Measurements from ENCODE around the gene RFTN1.
"Not testable (repeated sequence)": the region's sequence is repeated elsewhere in the genome, so short reads cannot be mapped to it uniquely, and the experiment has no call there.

Gene RFTN1

GRCh38 chr3:16332904-16333426 lies 180.5 kb downstream of the RFTN1 start:
- DNase-seq (ENCODE audit: low read depth in 2 of 2, low spot score in 1 of 2): no peak

GRCh38 chr3:16331319-16331883 lies 182.1 kb downstream of the RFTN1 start:
- no peak for DNase-seq (ENCODE audit: low read depth in 2 of 2, low spot score in 1 of 2)

GRCh38 chr3:16330351-16330750 lies 183.1 kb downstream of the RFTN1 start:
- no peak for DNase-seq (ENCODE audit: low read depth in 2 of 2, low spot score in 1 of 2)

DNA sequence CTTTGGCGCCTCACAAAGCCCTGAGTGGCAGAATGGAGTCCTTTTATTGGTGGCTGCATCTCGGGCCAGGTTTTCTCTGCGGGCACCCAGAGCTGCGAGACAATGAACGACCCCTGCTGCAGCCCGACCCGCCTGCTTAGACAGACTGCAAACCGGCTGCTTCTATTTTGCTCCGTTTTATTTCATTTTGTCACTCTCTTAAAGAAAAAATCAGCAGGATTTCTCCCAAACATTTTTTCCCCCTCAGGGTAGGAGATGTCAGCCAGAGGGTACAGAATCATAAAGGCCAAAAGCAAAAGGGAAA lies 183.7 kb downstream of the RFTN1 start:
- DNase-seq (ENCODE audit: low read depth in 2 of 2, low spot score in 1 of 2): no peak

DNA sequence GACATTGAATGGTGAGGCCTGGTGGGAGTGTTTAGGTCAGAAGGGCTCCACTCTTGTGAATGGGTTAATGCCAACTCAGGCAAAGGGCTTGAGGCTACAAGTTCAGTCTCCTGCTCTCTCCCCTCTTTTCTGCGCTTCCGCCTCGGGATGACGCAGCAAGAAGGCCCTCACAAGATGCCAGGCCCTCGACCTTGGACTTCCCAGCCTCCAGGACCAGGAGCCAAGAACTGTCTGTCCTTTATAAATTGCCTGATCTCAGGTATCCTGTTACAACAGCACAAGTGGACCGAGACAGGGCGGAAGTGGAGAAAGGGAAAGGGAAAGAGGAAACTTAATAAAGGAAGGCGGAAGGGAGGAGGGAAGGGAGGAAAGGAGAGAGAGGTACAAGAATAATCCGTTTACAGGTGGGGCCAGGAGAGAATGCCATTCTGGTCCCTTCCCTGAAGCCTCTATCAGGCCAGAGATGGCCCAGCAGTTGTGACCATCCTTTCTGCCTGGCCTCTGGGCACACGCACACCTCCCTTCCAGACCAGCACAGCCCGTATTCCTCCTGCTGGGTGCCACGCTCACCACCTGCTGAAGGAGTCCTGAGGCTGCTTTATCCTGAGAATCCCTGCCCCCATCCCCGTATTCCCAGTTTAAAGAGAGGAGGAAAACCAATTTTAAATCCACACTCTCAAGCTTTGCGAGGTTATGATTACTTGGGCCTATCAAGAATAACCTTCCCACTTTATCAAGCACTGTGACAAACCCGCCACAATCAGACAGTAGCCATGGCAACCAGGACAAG lies 184.3 kb downstream of the RFTN1 start:
- DNase-seq (ENCODE audit: low read depth in 2 of 2, low spot score in 1 of 2): no peak

GRCh38 chr3:16328124-16328523 lies 185.4 kb downstream of the RFTN1 start:
- DNase-seq (ENCODE audit: low read depth in 2 of 2, low spot score in 1 of 2): no peak

DNA sequence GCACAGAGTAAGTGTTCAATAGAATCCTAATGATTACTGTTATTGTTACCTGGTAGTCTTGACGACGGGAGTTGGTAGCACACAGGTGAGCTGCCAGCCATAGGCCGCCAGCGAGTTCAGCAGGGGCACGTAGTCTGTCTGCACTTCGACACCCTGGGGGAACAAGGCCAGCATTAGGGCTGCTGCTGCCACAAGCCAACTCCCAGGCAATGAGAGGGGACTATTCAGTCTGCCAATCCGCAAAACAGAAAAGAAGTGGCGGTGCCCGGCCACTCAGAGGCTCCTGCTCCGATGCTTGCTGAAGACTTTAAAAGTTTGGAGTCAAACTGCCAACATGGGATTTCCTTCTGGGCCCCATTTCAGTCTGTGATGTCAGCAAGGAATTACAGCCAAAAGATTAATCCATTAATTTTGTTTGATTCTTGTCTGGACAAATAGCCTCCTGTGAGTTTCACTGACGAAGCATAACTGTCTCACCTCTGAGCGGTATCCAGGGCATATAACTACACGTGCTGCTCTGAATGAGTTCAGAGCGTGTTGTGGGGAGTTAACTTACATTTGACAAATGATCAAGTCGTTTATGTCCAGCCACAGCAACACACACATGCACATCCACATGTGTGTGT lies 186.7 kb downstream of the RFTN1 start:
- no peak for DNase-seq (ENCODE audit: low read depth in 2 of 2, low spot score in 1 of 2)

- no peak for DNase-seq (ENCODE audit: low read depth in 2 of 2, low spot score in 1 of 2)
These were observed 187.6 kb downstream of the RFTN1 start for GRCh38 chr3:16325850-16326249.

DNA sequence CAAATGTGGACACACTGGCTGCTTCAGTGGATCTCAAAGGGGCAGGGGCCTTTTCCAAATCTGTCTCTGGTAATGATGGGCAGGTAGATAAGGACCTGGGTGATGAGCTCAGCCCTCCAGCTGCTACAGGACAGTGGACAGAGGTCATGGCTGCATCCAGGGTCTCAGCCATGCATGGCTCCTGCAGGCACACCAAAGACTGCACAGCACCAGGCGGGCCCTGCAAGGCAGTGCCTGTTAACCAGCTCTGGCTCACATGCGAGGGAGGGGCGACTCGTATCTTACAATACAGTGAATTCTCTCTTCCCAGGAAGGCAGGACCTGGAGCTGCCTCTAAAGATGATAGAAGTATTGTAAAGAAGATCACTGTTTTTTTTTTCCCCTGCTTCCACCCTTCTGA lies 189.8 kb downstream of the RFTN1 start:
- no peak for DNase-seq (ENCODE audit: low read depth in 2 of 2, low spot score in 1 of 2)

GRCh38 chr3:16322189-16322588 lies 191.3 kb downstream of the RFTN1 start:
- DNase-seq (ENCODE audit: low read depth in 2 of 2, low spot score in 1 of 2): no peak

- no peak for DNase-seq (ENCODE audit: low read depth in 2 of 2, low spot score in 1 of 2)
These were observed 192.8 kb downstream of the RFTN1 start for GRCh38 chr3:16320711-16321110.

GRCh38 chr3:16319723-16320122 lies 193.8 kb downstream of the RFTN1 start:
- no peak for DNase-seq (ENCODE audit: low read depth in 2 of 2, low spot score in 1 of 2)

DNA sequence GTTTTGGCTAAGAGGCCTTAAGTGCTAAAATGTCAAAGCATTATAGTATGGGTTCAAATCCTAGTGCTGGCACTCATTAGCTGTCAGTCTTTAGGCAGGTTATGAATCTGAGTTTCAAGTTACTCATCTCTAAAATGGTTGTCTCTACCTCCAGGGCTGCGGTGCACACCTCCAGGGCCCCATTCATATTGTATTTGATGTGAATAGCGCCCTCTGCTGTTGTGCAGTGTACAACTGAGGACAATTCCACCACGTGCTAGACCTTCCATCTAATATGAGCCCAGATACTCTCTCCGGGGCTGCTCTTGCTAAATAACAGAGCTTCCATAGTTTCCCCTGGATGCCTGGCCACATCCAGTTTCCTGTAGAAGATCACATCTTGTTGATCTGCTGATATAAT lies 194.2 kb downstream of the RFTN1 start:
- DNase-seq (ENCODE audit: low read depth in 2 of 2, low spot score in 1 of 2): peak; percentile 70 to 76

DNA sequence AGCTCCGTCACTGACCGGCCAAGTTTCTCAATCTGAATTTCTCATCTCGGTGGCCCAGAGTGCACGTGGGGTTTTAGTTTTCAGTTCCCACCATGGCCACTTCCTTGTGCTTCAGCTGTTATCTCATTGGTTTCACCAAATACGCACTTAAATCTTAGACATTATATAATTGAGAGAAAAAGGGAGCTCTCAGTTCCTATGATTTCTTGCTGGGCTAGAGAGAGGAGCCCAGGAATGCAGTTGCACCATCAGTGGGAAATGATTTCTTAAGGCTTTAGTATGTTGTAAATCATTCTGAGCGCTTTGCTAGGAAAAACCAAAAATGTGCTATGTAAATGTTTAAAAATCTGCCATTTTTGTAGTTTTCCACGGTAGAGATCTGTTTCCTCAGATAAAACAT lies 195.3 kb downstream of the RFTN1 start:
- no peak for DNase-seq (ENCODE audit: low read depth in 2 of 2, low spot score in 1 of 2)

DNA sequence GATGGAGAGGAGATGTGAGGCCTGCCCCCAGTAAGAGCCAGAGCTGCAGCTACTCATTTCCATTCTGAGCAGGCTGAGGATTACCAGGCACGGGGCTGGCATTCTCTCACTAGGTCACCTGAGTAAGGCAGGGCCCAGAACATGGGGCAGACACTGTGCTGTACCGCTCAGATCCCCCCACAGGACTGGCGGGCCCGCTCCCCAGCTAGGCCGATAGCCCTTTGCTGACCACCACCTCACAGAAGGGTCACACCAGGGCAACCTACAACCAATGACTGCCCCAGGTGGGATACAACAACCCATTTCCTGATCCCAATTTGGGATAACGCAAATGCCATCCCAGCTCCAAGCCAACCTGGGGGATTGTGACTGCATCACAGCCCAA lies 195.9 kb downstream of the RFTN1 start:
- DNase-seq (ENCODE audit: low read depth in 2 of 2, low spot score in 1 of 2): no peak

- DNase-seq (ENCODE audit: low read depth in 2 of 2, low spot score in 1 of 2): no peak
These were observed 196.5 kb downstream of the RFTN1 start for GRCh38 chr3:16316847-16317560.

- no peak for DNase-seq (ENCODE audit: low read depth in 2 of 2, low spot score in 1 of 2)
These were observed 197.1 kb downstream of the RFTN1 start for GRCh38 chr3:16316396-16316795.

GRCh38 chr3:16315623-16316022 lies 197.9 kb downstream of the RFTN1 start:
- DNase-seq (ENCODE audit: low read depth in 2 of 2, low spot score in 1 of 2): no peak

DNA sequence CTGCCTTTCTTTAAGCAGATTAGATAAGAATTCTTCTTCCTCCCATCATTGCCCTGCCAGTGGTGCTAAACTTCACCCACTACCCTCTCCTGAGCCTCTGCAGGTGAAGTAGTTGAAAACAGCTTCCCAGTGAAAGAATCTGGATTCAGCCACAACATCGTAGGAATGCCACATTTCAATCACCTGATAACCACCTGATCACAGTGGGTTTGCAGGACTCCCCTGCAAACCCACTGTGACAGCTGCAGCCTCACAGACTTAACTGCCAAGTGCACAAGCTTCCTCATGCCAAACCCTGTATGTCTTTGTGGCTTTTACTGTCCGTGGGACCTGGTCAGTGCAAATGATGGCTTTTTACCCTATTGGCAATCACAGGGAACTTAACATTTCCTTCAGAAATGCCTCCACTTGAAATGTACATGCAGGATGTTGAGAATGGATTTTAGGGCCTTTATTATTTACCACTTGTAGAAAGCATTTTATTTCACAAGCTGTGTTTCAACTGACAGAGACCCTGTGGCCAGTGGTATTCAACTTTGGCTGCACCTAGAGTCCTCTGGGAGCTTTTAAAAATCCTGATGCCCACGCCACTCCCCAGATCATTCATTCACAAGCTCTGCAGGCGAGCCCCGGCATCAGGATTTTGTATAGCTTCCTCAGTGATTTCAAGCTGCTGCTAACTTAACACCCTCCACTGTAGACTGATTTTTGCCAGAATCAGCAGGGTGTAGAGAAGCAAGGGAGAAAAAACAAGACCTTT lies 199.4 kb downstream of the RFTN1 start:
- no peak for DNase-seq (ENCODE audit: low read depth in 2 of 2, low spot score in 1 of 2)

DNA sequence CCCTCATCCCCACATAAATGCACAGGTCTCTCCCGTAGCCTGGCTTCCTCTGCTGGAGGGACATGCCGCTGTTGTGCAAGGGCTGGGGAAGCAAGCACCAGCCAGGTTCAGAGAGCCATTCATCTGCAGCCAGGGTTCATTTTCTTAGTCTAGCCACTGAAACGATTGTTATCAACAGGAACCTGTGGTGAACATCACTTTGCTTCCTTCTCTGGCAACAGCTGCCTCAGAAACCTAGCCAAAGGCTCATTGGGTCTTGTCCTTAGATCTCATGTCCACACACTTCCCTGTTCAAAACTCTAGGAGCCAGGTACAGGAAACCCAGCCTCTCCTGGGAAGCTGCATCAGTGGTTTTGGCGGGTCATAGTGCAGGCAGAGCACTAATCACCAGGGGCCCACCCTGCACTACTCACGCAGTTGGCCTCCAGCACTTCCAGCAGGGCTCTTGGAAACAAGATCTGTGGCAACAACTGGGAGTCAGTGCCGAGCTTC lies 201.5 kb downstream of the RFTN1 start:
- no peak for DNase-seq (ENCODE audit: low read depth in 2 of 2, low spot score in 1 of 2)

DNA sequence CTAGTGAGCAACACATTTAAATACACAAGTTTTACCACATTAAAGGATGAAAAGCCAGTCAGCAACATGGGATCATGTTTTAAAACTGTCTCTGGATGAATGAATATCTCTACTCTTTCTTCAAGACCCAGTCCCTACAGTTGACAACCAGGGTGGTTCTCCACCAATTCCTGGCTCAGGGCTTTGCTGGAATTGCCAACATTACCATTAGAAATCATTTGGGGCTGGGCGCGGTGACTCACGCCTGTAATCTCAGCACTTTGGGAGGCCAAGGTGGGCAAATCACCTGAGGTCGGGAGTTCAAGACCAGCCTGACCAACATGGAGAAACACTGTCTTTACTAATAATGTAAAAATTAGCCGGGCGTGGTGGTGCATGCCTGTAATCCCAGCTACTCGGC lies 203.0 kb downstream of the RFTN1 start:
- not testable (repeated sequence) for DNase-seq (ENCODE audit: low read depth in 2 of 2, low spot score in 1 of 2)

Measured in stimulated activated CD8-positive, alpha-beta memory T cell treated with anti-CD3 and anti-CD28 coated beads, Interleukin-4, amount 100 ng/mL, for 4 hours (primary cell).